Measurements from ENCODE around the gene PIAS1. TPM values are rescaled to one million over a fixed set of nuclear protein-coding genes. Genes with fewer than 3 reads are reported as not detected.
"Not testable (repeated sequence)": the region's sequence is repeated elsewhere in the genome, so short reads cannot be mapped to it uniquely, and the experiment has no call there.

Gene PIAS1
- total RNA-seq, 4 donors from 2014 or later, result 31.6 to 70.9 (median 40.3) TPM

- no peak for TF ChIP-seq CTCF (IDR thresholded peaks at IDR 0.05)
- ATAC-seq (ENCODE audit: low FRiP score), result no peak
- no peak for DNase-seq (ENCODE audit: low spot score)
Observed at GRCh38 chr15:68220489-68220888, 166.4 kb downstream of the PIAS1 start.

- DNase-seq (ENCODE audit: low spot score) (no peak), ATAC-seq (ENCODE audit: low FRiP score) (no peak)
- TF ChIP-seq CTCF (IDR thresholded peaks at IDR 0.05), result no peak
Observed at GRCh38 chr15:68220967-68221366, 166.9 kb downstream of the PIAS1 start.

GRCh38 chr15:68221530-68222431 lies 167.7 kb downstream of the PIAS1 start:
- not testable (repeated sequence) for ATAC-seq (ENCODE audit: low FRiP score); DNase-seq (ENCODE audit: low spot score)

GRCh38 chr15:68222432-68222743 lies 168.3 kb downstream of the PIAS1 start:
- DNase-seq (ENCODE audit: low spot score), result peak; percentile 12
- not testable (repeated sequence) for ATAC-seq (ENCODE audit: low FRiP score)

GRCh38 chr15:68223171-68223570 lies 169.1 kb downstream of the PIAS1 start:
- peak; percentile 16 for DNase-seq (ENCODE audit: low spot score)

GRCh38 chr15:68224108-68224507 lies 170.0 kb downstream of the PIAS1 start:
- DNase-seq (ENCODE audit: low spot score) (no peak), ATAC-seq (ENCODE audit: low FRiP score) (no peak)
- no peak for TF ChIP-seq CTCF (IDR thresholded peaks at IDR 0.05)

More at GRCh38 chr15:68223171-68223570, 169.1 kb downstream of the PIAS1 start:
- TF ChIP-seq CTCF (IDR thresholded peaks at IDR 0.05), result no peak
- no peak for ATAC-seq (ENCODE audit: low FRiP score)

GRCh38 chr15:68224546-68225250 lies 170.6 kb downstream of the PIAS1 start:
- ATAC-seq (ENCODE audit: low FRiP score) (no peak), DNase-seq (ENCODE audit: low spot score) (peak; percentile 17)
- TF ChIP-seq CTCF (IDR thresholded peaks at IDR 0.05), result no peak

GRCh38 chr15:68225442-68225841 lies 171.3 kb downstream of the PIAS1 start:
- not testable (repeated sequence) for ATAC-seq (ENCODE audit: low FRiP score)

More at GRCh38 chr15:68225442-68225841, 171.3 kb downstream of the PIAS1 start:
- not testable (repeated sequence) for DNase-seq (ENCODE audit: low spot score)

Data from omental fat pad (tissue), 4 donors.